GM12864 (cell line): ENCODE results near the gene CRTC1.
A peak's percentile ranks its signal among the peaks of the same experiment; 100 is the strongest.

Source experiments
- DNase-seq: peaks from one replicate; pipeline ENCODE4 v3.0.0-alpha.2; 2011; ENCODE audit warnings: low read depth
- H3K4me3 ChIP-seq: 2 replicates; pipeline ENCODE4 v1.5.1; 2011; ENCODE audit warnings: mild to moderate bottlenecking, low read depth, low read length, control low read depth
- CTCF ChIP-seq: IDR thresholded peaks from 2 replicates; pipeline ENCODE4 v1.5.1; 2011; ENCODE audit warnings: low read depth, mild to moderate bottlenecking, moderate library complexity, low read length, control low read depth, inconsistent platforms; ENCODE audit errors: missing control alignments

Gene CRTC1

GRCh38 chr19:18683109-18683957, at the start of gene CRTC1:
TSS of gene CRTC1 (plus strand) at chr19:18683680. CDS start at chr19:18683703, 23 bp downstream.
- no peak for DNase-seq
- H3K4me3 ChIP-seq: peak within 1 kb of the TSS; percentile 72
- no peak for TF ChIP-seq CTCF

- no peak overlapping the region for H3K4me3 ChIP-seq
- no peak for TF ChIP-seq CTCF
- no peak for DNase-seq
These were observed 48.7 kb upstream of the CRTC1 start for GRCh38 chr19:18634612-18635297.

GRCh38 chr19:18635831-18636182, 47.7 kb upstream of the CRTC1 start:
- no peak overlapping the region for H3K4me3 ChIP-seq
- no peak for TF ChIP-seq CTCF
- no peak for DNase-seq

DNA sequence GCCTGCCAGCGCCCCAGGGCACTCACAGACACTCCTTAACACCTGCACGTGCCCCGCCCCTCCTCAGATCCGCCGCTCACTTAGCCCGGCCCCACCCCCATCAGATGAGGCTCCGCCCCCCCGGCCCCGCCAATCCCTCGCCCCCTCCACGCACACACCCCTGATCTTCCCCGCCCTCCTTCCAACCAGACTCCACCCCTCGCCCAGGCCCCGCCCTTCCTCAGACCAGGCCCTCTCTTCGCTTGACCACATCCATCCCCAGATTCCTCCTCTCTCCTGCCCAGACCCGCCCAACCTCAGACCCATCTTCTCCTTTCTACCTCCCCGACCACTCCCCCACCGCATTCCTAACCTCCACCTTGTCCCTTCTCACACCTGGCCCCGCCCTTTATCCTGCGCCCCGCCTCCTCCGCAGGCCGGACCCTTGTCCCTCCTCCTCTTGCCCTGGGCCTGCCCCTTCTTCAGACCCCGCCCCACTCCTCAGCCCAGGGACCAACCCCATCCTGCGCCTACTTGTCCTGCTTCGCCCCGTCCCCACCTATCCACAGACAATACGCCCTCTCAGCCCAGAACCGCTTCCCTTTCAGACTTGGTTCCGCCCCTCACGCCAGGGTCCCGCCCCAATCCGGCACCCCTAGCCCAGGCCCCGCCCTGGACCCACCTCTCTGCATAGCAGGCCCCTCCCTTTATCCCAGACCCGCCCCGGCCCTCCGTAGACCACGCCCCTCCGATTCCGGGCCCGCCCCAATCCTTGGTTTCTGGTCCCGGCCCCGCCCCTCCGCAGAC, 47.1 kb upstream of the CRTC1 start:
- peak; percentile 82 for DNase-seq
- TF ChIP-seq CTCF: no peak
- H3K4me3 ChIP-seq: peak overlapping the region; percentile 85

DNA sequence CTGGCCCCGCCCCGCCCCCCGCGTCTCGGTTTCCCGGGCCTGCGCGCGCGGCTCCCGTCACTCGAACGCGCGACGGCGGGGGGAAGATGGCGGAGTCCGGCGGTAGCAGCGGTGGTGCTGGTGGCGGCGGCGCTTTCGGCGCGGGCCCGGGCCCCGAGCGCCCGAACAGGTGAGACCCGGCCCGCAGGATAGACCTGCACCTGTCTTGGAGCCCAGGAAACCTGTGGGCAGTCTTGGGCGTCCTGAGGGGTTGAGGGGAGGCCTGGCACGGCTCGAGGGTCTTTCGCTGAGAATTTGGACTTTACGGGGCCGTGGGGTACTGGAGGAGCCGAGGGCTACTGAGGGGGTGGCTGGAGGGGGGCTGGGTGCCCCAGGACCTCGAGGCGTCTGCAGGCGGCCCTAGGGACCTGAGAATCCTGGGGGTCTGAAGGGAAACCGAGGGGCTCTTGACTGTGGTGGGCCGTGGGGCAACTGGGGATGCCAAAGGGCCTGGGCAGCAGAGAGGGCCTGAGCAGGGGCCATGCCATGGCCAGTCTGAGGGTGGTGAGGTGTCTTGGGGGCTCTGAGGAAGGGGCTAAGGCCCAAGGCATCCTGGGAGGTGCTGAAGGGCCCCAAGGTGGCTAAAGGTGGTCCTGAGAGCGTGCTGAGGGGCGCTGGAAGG, 46.4 kb upstream of the CRTC1 start, which contains the start of gene KLHL26:
KLHL26 (plus strand) TSS at position 60 of the 661 bp plus-strand sequence; CDS start at position 87, 27 bp downstream.
- no peak for DNase-seq
- no peak for TF ChIP-seq CTCF
- H3K4me3 ChIP-seq: peak within 1 kb of the TSS; percentile 85

DNA sequence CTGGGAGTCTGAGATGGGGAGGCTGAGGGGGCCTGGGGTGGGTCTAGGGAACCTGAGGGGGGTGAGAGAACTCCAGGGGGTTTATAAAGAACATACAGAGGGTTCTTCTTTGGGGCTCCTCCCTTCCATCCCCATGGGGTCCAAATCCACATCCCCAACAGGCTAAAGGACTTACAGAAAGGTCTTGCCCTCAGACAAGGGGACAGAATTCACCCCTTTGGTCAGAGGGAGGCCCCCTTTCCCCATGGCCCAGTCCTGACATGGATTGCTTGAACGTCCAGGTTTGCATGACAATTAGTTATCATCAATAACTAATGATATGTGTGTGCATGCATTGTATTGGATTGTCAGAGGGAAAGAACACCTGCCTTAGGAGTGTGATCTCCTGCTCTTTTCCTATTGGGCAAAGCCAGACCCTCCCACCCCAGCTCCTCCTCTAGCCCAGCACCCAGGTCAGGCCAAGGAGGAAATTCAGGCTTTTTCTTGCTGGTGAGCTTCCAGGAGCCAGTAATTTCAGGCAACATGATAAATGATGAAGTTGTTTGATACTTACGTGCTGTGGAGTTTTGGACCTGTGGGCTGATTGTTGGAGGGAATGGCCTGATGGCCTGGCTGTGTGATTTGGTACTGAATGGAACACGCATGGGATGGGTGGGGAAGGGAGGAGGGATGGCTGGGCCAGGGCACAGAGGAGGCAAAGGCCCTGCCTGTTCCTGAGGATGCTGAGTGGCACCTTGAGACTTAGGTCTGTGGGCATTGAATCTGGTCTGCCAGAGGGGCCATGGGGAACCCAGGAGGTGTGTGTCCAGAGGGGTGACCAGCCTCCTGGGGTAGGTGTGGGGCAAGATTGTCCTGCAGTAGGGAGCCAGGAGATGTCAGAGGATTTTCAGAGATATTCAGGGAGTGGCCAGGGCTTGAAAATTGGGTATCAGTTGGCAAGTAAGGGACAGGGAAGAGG, 45.5 kb upstream of the CRTC1 start:
- TF ChIP-seq CTCF: no peak
- peak overlapping the region; percentile 85 for H3K4me3 ChIP-seq
- no peak for DNase-seq
